ENCODE results near the gene MRPL43. TPM values are rescaled to one million over a fixed set of nuclear protein-coding genes. Genes with fewer than 3 reads are reported as not detected.

Gene MRPL43
- total RNA-seq, 1 donor from 2014 or later, result 81.6 TPM

DNA sequence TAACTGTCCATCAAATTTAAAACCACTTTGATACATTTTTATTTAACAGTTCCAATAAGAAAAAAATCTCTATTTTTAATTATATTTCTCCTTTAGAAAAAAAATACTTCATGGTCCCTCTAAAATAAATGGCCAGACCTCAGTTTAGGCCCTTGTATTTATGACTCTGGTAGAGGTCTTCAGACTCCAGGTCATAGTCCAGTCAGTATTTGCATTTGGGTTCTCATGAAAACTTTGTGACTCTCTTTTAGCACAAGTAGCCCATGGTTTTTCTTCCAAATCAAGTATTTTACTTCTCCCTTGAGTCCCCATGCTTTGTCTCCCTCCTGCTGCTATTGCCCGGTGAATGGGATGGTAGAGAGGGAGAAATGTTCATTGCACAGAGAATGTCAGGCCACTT lies 23.5 kb downstream of the MRPL43 start:
- no peak for DNase-seq (ENCODE audit: extremely low spot score, unreplicated experiment)
- H3K4me1 Mint-ChIP-seq (ENCODE audit: unreplicated experiment), result peaks cover 6% of the 10 kb centered on the region
- H3K27me3 Mint-ChIP-seq (ENCODE audit: unreplicated experiment), result no peaks in the 10 kb centered on the region
- no peak overlapping the region for H3K4me3 Mint-ChIP-seq (ENCODE audit: unreplicated experiment)
- no peak overlapping the region for H3K27ac Mint-ChIP-seq (ENCODE audit: unreplicated experiment)
- TF ChIP-seq, protein P1, sequence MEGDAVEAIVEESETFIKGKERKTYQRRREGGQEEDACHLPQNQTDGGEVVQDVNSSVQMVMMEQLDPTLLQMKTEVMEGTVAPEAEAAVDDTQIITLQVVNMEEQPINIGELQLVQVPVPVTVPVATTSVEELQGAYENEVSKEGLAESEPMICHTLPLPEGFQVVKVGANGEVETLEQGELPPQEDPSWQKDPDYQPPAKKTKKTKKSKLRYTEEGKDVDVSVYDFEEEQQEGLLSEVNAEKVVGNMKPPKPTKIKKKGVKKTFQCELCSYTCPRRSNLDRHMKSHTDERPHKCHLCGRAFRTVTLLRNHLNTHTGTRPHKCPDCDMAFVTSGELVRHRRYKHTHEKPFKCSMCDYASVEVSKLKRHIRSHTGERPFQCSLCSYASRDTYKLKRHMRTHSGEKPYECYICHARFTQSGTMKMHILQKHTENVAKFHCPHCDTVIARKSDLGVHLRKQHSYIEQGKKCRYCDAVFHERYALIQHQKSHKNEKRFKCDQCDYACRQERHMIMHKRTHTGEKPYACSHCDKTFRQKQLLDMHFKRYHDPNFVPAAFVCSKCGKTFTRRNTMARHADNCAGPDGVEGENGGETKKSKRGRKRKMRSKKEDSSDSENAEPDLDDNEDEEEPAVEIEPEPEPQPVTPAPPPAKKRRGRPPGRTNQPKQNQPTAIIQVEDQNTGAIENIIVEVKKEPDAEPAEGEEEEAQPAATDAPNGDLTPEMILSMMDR (IDR thresholded peaks at IDR 0.05), result no peak
- H3K9me3 Mint-ChIP-seq (ENCODE audit: unreplicated experiment), result no peaks in the 10 kb centered on the region
- peaks cover 39% of the 10 kb centered on the region for H3K36me3 Mint-ChIP-seq (ENCODE audit: unreplicated experiment)

DNA sequence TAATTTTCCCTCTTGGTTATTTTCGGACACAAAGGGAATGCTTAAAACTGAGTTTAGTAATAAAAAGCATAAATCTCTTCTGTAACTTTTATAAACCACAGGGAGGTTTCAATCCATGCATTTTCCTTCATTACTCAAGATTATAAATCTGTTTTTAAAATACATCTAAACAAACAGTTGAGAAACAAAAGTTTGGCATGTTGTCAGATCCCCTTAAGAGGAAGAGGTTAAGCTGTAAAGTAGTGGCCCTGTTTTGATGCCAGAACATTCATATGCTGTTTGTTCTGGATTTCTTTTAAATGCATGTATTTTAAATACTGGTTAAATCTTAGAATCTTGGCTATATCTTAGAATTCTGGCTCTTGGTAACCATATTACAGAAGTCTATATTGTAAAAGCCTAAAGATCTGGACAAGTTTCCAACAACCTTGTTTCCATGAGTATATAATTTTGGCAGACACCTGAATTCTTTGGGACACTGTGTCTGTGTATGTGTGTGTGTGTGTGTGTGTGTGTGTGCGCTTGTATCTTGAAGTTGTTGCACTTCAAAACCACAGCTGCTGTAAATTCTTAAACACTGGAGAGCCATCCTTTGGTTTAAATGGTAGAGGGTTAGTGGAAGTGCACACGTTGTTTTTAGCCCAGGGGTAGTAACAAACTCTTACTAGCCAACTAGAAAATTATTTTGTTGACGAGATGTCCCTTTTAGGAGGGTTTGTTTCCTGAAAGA lies 24.8 kb downstream of the MRPL43 start:
- no peaks in the 10 kb centered on the region for H3K27me3 Mint-ChIP-seq (ENCODE audit: unreplicated experiment)
- no peaks in the 10 kb centered on the region for H3K4me1 Mint-ChIP-seq (ENCODE audit: unreplicated experiment)
- no peaks in the 10 kb centered on the region for H3K9me3 Mint-ChIP-seq (ENCODE audit: unreplicated experiment)
- H3K27ac Mint-ChIP-seq (ENCODE audit: unreplicated experiment), result no peak overlapping the region
- DNase-seq (ENCODE audit: extremely low spot score, unreplicated experiment), result no peak
- peaks cover 42% of the 10 kb centered on the region for H3K36me3 Mint-ChIP-seq (ENCODE audit: unreplicated experiment)
- TF ChIP-seq, protein P1 (IDR thresholded peaks at IDR 0.05), result no peak
- no peak overlapping the region for H3K4me3 Mint-ChIP-seq (ENCODE audit: unreplicated experiment)

DNA sequence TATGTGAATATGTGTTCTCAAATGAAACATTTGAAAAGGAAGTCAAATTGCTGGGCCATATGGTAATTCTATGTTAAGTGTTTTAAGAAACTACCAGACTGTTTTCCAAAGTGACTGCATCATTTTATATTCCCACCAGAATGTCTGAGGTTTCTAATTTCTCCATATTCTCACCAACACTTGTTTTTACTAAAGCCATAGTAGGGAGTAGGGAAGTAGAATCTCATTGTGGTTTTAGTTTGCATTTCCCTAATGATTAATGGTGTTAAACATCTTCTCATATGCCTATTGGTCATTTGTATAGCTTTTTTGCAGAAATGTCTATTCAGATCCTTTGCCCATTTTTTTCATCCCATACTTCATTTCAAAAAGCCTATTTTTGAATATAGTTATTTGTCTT lies 27.0 kb downstream of the MRPL43 start:
- no peaks in the 10 kb centered on the region for H3K9me3 Mint-ChIP-seq (ENCODE audit: unreplicated experiment)
- H3K4me1 Mint-ChIP-seq (ENCODE audit: unreplicated experiment), result no peaks in the 10 kb centered on the region
- H3K36me3 Mint-ChIP-seq (ENCODE audit: unreplicated experiment), result peaks cover 52% of the 10 kb centered on the region
- no peaks in the 10 kb centered on the region for H3K27me3 Mint-ChIP-seq (ENCODE audit: unreplicated experiment)
- H3K27ac Mint-ChIP-seq (ENCODE audit: unreplicated experiment), result no peak overlapping the region
- TF ChIP-seq, protein P1 (IDR thresholded peaks at IDR 0.05), result no peak
- no peak overlapping the region for H3K4me3 Mint-ChIP-seq (ENCODE audit: unreplicated experiment)
- DNase-seq (ENCODE audit: extremely low spot score, unreplicated experiment), result no peak

DNA sequence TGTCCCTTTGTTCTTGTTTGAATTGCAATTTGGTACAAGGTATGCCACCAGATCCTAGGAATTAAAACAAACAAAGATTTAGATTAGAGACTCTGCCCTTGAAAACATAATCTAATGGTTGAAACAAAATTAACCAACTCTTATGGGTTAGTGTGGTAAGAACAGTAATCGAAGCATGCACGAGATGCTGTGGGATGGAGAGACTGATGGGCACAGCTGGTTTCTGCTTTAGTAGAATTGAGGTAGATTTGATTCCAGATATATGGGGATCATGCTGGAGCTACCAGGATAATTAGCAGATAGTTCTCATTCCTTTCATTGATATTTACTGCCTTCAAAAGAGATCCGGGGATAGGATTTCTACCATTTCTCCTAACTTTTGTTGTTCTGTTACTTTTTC lies 38.4 kb downstream of the MRPL43 start:
- no peak overlapping the region for H3K4me3 Mint-ChIP-seq (ENCODE audit: unreplicated experiment)
- no peaks in the 10 kb centered on the region for H3K4me1 Mint-ChIP-seq (ENCODE audit: unreplicated experiment)
- no peaks in the 10 kb centered on the region for H3K27me3 Mint-ChIP-seq (ENCODE audit: unreplicated experiment)
- no peak overlapping the region for H3K27ac Mint-ChIP-seq (ENCODE audit: unreplicated experiment)
- peaks cover 44% of the 10 kb centered on the region for H3K36me3 Mint-ChIP-seq (ENCODE audit: unreplicated experiment)
- DNase-seq (ENCODE audit: extremely low spot score, unreplicated experiment), result no peak
- no peaks in the 10 kb centered on the region for H3K9me3 Mint-ChIP-seq (ENCODE audit: unreplicated experiment)
- TF ChIP-seq, protein P1 (IDR thresholded peaks at IDR 0.05), result no peak

DNA sequence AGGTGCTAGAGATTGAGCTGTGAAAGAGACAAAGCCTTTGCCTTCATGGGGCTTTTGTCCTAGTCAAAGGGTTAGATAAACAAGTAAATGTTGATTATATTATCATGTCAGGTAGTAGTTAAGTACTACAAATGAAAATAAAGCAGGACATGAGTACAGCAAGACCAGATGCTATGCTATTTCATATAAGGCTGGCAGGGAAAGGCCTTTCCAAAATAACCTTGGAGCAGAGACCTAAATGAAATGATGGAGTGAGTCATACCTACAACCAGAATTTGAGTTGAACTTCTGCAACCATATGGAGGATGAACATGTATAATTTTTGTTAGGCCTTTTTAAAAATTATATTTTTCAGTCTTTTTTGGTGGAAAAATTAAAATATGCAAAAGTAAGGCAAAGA lies 41.5 kb downstream of the MRPL43 start:
- TF ChIP-seq, protein P1 (IDR thresholded peaks at IDR 0.05), result no peak
- DNase-seq (ENCODE audit: extremely low spot score, unreplicated experiment), result no peak
- Mint-ChIP-seq H3K27ac (ENCODE audit: unreplicated experiment) (no peak overlapping the region), H3K27me3 (ENCODE audit: unreplicated experiment) (no peaks in the 10 kb centered on the region), H3K4me3 (ENCODE audit: unreplicated experiment) (no peak overlapping the region), H3K9me3 (ENCODE audit: unreplicated experiment) (no peaks in the 10 kb centered on the region), H3K36me3 (ENCODE audit: unreplicated experiment) (peaks cover 49% of the 10 kb centered on the region), H3K4me1 (ENCODE audit: unreplicated experiment) (no peaks in the 10 kb centered on the region)
